Endothelial cell of umbilical vein (primary cell): ENCODE measurements around the gene HOXC13.

ENCODE experiments used
- CTCF ChIP-seq, 2 donors: IDR thresholded peaks; 1 replicate in 1 of 2; 2 replicates in 1 of 2; pipeline ENCODE4 v1.5.1; 2011; ENCODE audit warnings: low read length in 2 of 2, mild to moderate bottlenecking in 2 of 2, moderate library complexity in 2 of 2, control low read depth in 1 of 2, inconsistent platforms in 1 of 2, low read depth in 1 of 2; ENCODE audit not compliant: insufficient read depth in 1 of 2; ENCODE audit errors: extremely low read depth in 1 of 2
- JUN ChIP-seq: IDR thresholded peaks from 2 replicates; pipeline ENCODE4 v1.6.1; 2011; ENCODE audit warnings: borderline replicate concordance, low read depth; ENCODE audit not compliant: insufficient read length, insufficient read depth

GRCh38 chr12:53927220-53928029 lies 11.2 kb upstream of the HOXC13 start:
- no peak for TF ChIP-seq CTCF (IDR thresholded peaks at IDR 0.05; ENCODE audit: extremely low read depth in 1 of 2, insufficient read depth in 1 of 2, low read depth in 1 of 2, low read length in 2 of 2)
- TF ChIP-seq JUN, result no peak
